NCI-H82 treated with DMSO at 0.1 percent for 48 hours (cell line): Measurements from ENCODE around the gene SS18L1.

Experiments
- DNase-seq: peaks from one replicate; lab custom pipeline; 2025; ENCODE audit not compliant: unreplicated experiment; lab: John Stamatoyannopoulos, UW

Gene SS18L1

GRCh38 chr20:62191781-62192559 is 48.4 kb downstream of the SS18L1 start:
- no peak for DNase-seq

- DNase-seq = no peak
Observed at GRCh38 chr20:62192635-62193034, 49.1 kb downstream of the SS18L1 start.

- DNase-seq = no peak
Observed at GRCh38 chr20:62193079-62194025, 49.8 kb downstream of the SS18L1 start.

- DNase-seq = no peak
Observed at GRCh38 chr20:62195075-62195405, 51.5 kb downstream of the SS18L1 start.

- no peak for DNase-seq
Observed at GRCh38 chr20:62195736-62196135, 52.2 kb downstream of the SS18L1 start.

- no peak for DNase-seq
Observed at GRCh38 chr20:62196286-62196685, 52.7 kb downstream of the SS18L1 start.

- DNase-seq = no peak
Observed at GRCh38 chr20:62197311-62197710, 53.7 kb downstream of the SS18L1 start.

- no peak for DNase-seq
Observed at GRCh38 chr20:62197801-62198200, 54.2 kb downstream of the SS18L1 start.

- DNase-seq = no peak
Observed at GRCh38 chr20:62198496-62198895, 54.9 kb downstream of the SS18L1 start.

- DNase-seq = no peak
Observed at GRCh38 chr20:62198931-62199330, 55.4 kb downstream of the SS18L1 start.

GRCh38 chr20:62200491-62201172 is 57.1 kb downstream of the SS18L1 start:
- DNase-seq = no peak

GRCh38 chr20:62201173-62202082 is 57.9 kb downstream of the SS18L1 start:
- DNase-seq = no peak

- DNase-seq = no peak
Observed at GRCh38 chr20:62202083-62202395, 58.5 kb downstream of the SS18L1 start.

- DNase-seq = no peak
Observed at GRCh38 chr20:62202676-62203377, 59.3 kb downstream of the SS18L1 start.

GRCh38 chr20:62203378-62204030 is 59.9 kb downstream of the SS18L1 start:
- DNase-seq = no peak

- no peak for DNase-seq
Observed at GRCh38 chr20:62205618-62206387, 62.2 kb downstream of the SS18L1 start.

GRCh38 chr20:62206388-62206775 is 62.8 kb downstream of the SS18L1 start:
- DNase-seq = no peak

- no peak for DNase-seq
Observed at GRCh38 chr20:62208061-62208794, 64.7 kb downstream of the SS18L1 start.
